Activated CD8-positive, alpha-beta memory T cell treated with anti-CD3 and anti-CD28 coated beads, Interleukin-2, amount 50 U/mL, for 24 hours (primary cell): ENCODE results near the gene SLC12A3.
A peak's percentile ranks its signal among the peaks of the same experiment; 100 is the strongest.

Source experiments
- DNase-seq: peaks from one replicate; pipeline ENCODE4 v3.0.0-alpha.2; 2020; ENCODE audit errors: extremely low read depth

Gene SLC12A3

DNA sequence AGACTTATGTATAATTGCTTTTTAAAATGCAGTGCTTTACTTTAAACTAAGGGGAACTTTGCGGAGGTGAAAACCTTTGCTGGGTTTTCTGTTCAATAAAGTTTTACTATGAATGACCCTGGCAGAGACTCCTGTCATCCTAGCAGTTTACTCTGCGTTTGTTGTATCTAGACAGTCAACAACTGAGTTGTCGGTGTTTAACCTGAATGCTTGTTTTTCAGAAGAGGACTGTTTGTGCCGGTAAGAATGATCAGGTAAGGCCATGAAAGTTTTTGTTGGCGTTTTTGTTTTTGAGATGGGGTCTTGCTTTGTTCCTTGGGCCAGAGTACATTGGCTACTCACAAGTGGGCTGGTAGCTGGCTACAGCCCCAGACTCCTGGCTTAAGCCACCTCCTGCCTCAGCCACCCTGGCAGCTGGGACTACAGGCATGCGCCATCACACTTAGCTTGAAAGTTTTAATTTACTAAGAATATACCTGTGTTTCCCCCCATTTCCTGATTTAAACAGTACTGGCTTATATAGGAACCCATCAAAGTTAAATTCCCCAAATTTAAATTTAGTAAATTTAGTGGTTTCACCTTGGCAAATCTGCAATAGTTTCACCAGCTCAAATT, 78.9 kb downstream of the SLC12A3 start:
- no peak for DNase-seq

DNA sequence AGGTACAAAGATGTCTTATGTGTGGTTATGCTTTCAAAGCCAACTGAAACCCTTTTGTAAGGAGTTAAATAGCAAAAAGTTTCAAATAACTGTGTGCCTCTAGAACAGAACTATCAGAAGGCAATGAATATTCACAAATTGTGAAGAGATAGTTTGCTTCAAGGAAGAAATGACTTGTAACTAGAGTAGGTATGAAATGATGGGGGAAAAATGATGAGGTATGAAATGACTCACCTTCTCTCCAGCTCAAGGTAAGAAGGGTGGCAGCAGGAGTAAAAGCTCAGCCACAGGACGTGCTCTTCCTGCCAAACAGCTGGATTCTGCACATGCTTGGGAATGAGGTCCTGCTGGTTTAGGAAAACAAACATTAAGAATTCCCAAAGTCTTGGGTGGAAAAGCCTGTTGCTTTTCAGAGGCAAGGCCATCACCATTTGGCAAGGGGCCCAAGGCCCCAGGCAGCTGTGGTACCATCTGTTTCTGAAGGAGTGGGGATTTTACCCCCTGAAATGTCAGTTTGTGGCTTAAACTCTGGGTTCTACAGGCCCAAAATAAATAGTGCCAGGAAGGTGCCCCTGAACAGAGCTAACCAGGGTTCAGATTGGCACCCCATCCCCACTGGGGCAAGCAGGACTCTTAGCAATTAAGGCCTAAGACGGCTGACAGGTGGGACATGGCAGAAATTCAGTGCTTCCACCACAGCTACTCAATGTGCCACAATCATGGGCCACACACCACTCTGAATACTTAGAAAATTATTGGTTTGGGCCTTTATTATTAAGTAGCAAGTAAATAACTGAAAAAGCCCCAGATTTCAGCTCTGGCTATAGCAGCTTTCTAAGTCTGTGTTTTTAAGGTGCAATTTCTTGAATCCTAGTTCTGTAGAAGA, 80.2 kb downstream of the SLC12A3 start:
- no peak for DNase-seq

- DNase-seq: no peak
These were observed 81.0 kb downstream of the SLC12A3 start for GRCh38 chr16:56945847-56946527.

GRCh38 chr16:56946767-56947603, 82.0 kb downstream of the SLC12A3 start:
- DNase-seq: no peak

GRCh38 chr16:56947604-56947995, 82.6 kb downstream of the SLC12A3 start:
- no peak for DNase-seq

DNA sequence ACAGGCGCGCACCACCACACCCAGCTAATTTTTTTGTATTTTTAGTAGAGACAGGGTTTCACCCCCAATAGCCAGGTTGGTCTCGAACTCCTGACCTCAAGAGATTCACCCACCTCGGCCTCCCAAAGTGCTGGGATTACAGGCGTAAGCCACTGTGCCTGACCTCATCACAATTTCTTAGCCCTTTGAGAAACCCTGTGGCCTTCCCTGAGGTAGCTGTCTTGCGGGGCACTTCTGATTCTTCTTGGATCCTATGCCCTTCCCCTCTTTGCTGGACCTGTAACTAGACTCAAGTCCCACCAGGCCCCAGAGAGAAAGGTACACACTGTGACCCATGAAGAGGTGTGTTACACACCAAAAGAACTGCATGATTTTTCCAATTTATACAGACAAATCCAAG, 83.2 kb downstream of the SLC12A3 start:
- DNase-seq: no peak

- no peak for DNase-seq
These were observed 85.0 kb downstream of the SLC12A3 start for GRCh38 chr16:56950051-56950450.

- no peak for DNase-seq
These were observed 85.4 kb downstream of the SLC12A3 start for GRCh38 chr16:56950455-56950854.

GRCh38 chr16:56950881-56951771, 86.1 kb downstream of the SLC12A3 start:
- DNase-seq: no peak

GRCh38 chr16:56953006-56953405, 88.0 kb downstream of the SLC12A3 start:
- DNase-seq: no peak

DNA sequence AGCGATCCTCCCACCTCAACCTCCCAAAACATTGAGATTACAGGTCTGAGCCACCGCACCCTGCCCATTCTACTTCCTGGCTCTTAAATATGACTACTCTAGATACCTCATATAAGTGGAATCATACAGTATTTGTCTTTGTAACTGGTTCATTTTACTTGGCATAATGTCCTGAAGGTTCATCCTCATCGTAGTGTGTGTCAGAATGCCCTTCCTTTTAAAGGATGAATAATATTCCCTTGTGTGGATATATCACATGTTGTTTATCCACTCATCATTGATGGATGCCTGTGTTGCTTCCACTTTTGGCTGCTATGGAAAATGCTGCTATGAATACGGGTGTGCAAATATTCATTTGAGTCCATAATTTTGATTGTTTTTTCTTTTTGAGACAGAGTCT, 91.1 kb downstream of the SLC12A3 start:
- DNase-seq: no peak

DNA sequence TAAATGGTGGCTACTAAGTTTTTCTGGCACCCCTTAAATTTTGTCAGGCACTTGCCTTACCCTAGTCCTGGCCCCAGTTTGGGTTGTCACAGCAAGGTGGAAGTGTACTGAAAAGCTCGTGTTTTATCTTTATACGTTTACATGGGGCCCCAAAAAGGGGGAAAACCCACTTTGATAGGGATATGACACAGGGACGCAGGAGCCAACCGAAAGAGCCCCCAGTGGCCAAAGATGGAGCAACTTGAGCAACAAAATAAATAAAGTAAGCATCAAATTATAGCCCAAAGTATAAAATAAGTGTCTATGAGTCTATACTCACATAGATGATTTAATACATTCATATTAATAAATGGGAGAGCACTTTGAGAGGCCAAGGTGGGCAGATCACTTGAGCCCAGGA, 91.7 kb downstream of the SLC12A3 start:
- no peak for DNase-seq

DNA sequence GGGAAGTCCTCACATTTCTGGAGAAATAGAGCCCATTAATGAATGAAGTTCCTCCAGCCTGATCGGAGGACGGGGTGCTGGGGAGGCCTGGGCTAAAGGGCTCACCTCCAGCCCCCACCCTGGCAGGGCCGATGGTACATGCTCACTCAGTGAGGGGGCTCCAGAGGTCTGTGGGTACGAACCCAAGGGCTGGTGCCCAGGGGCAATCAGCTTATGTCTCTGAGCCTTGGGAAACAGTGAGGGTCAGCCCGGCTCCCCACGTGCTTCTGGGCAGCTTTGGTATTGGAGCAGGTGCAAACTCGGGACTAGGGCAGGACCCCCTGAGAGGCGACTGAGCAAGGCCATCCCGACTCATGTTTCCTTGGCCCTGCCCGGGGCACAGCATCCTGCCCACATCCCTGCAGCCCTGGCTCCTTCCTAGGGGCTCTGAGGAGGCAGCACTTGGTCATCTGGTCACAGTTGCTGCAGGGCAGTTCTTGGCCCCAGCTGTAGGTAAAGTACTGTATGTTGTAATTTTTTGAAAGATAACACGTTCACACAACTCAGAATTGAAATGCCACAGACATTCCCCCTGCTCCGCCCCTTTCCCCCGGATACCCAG, 95.8 kb downstream of the SLC12A3 start:
- DNase-seq: no peak

DNA sequence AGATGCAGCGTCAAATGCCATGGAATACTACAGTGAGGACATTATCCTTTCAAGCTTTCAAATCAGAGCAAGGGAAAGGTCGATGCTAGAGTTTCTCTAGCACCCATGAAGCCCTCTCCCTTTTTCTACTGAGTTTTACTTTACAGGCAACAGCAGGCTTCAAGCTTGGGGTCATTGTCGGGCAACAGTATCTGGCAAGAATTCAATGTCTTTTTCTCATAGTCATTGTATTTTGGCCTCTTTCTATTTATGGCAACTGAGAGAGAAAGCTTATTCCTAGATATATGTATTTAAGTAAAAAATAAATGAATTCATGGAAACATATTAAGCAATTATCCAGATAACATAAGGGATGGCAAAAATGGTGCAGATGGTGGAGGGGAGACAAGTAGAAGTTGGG, 96.4 kb downstream of the SLC12A3 start:
- no peak for DNase-seq

GRCh38 chr16:56961851-56962281, 96.9 kb downstream of the SLC12A3 start, which contains the start of gene CETP:
Gene CETP (plus strand): TSS chr16:56961950. CDS start chr16:56961980, 30 bp downstream.
- no peak for DNase-seq

DNA sequence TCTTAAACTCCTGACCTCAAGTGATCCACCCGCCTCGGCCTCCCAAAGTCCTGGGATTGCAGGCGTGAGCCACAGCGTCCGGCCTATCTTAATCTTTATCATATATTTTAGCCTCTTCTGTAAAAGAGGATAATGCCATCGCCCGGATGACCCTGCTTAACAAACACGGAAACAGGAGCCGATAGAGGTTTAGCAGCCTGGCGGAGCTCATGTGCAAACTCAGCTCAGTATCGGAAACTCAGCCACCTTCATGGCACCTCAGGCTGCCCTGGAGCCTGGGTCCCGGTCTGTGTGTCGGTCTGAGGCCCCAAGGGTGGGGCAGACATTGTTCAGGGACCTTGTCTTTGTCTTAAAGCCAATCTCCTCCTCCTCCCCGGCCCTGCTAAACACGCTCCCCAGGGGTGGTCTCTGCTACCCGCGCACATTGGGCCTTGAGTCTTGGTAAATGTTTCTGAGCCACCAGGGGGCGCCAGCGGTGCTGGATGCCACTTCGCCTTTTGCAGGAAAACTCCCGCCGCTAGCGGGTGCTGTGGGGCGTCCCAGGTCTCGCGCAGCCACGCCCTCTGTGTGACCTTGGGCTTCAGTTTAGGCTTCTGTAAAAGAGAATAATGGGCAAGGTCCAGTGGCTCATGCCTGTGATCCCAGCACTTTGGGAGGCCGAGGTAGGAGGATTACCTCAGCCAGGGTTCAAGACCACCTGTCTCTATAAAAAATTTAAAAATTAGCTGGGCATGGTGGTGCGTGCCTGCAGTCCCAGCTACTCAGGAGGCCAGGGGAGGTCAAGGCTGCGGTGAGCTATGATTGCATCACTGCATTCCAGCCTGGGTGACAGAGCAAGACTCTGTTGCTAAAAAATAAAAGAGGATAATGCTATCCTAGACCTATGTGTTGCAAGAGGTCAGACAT, 99.5 kb downstream of the SLC12A3 start:
- peak; percentile 86 for DNase-seq
